ENCODE measurements around the gene LRP6. TPM values are rescaled to one million over a fixed set of nuclear protein-coding genes. Genes with fewer than 3 reads are reported as not detected.

The LRP6 gene
- total RNA-seq, 1 experiment from 2014 or later, result 22.0 TPM

GRCh38 chr12:12305568-12306300, 38.9 kb upstream of the LRP6 start:
- Histone ChIP-seq H3K27ac (ENCODE audit: low read length) (no peak overlapping the region), H3K27me3 (ENCODE audit: control insufficient read depth, insufficient read depth, low read length) (no peaks in the 10 kb centered on the region), H3K9me3 (ENCODE audit: control insufficient read depth, insufficient read depth, low read depth, low read length) (no peaks in the 10 kb centered on the region), H3K4me3 (ENCODE audit: low read depth in 2 of 2, low read length in 2 of 2) (no peak overlapping the region), H3K36me3 (ENCODE audit: control insufficient read depth, insufficient read depth, low read length) (no peaks in the 10 kb centered on the region), H3K4me1 (ENCODE audit: control insufficient read depth, insufficient read depth, low read length) (no peaks in the 10 kb centered on the region)
- in situ Hi-C loops (cut with HindIII; ENCODE audit: low pct_unique_long_range_greater_than_20kb, low sequenced_read_pairs), result no loop called here
- intact Hi-C loops (cut with micrococcal nuclease; ENCODE audit: unreplicated experiment), result no loop called here
- no peak for TF ChIP-seq POLR2AphosphoS5 (IDR thresholded peaks at IDR 0.05; ENCODE audit: low read depth, low read length)
- TF ChIP-seq, protein P1, sequence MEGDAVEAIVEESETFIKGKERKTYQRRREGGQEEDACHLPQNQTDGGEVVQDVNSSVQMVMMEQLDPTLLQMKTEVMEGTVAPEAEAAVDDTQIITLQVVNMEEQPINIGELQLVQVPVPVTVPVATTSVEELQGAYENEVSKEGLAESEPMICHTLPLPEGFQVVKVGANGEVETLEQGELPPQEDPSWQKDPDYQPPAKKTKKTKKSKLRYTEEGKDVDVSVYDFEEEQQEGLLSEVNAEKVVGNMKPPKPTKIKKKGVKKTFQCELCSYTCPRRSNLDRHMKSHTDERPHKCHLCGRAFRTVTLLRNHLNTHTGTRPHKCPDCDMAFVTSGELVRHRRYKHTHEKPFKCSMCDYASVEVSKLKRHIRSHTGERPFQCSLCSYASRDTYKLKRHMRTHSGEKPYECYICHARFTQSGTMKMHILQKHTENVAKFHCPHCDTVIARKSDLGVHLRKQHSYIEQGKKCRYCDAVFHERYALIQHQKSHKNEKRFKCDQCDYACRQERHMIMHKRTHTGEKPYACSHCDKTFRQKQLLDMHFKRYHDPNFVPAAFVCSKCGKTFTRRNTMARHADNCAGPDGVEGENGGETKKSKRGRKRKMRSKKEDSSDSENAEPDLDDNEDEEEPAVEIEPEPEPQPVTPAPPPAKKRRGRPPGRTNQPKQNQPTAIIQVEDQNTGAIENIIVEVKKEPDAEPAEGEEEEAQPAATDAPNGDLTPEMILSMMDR (IDR thresholded peaks at IDR 0.05), result no peak
- TF ChIP-seq SIN3A (IDR thresholded peaks at IDR 0.05; ENCODE audit: borderline replicate concordance, insufficient read depth, low read depth, low read length), result no peak
- no peak for TF ChIP-seq TCF7L2 (IDR thresholded peaks at IDR 0.05; ENCODE audit: low read depth, low read length)
- TF ChIP-seq, protein P2, sequence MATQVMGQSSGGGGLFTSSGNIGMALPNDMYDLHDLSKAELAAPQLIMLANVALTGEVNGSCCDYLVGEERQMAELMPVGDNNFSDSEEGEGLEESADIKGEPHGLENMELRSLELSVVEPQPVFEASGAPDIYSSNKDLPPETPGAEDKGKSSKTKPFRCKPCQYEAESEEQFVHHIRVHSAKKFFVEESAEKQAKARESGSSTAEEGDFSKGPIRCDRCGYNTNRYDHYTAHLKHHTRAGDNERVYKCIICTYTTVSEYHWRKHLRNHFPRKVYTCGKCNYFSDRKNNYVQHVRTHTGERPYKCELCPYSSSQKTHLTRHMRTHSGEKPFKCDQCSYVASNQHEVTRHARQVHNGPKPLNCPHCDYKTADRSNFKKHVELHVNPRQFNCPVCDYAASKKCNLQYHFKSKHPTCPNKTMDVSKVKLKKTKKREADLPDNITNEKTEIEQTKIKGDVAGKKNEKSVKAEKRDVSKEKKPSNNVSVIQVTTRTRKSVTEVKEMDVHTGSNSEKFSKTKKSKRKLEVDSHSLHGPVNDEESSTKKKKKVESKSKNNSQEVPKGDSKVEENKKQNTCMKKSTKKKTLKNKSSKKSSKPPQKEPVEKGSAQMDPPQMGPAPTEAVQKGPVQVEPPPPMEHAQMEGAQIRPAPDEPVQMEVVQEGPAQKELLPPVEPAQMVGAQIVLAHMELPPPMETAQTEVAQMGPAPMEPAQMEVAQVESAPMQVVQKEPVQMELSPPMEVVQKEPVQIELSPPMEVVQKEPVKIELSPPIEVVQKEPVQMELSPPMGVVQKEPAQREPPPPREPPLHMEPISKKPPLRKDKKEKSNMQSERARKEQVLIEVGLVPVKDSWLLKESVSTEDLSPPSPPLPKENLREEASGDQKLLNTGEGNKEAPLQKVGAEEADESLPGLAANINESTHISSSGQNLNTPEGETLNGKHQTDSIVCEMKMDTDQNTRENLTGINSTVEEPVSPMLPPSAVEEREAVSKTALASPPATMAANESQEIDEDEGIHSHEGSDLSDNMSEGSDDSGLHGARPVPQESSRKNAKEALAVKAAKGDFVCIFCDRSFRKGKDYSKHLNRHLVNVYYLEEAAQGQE (IDR thresholded peaks at IDR 0.05; ENCODE audit: insufficient read depth in 1 of 2, low read depth in 2 of 2, low read length in 1 of 2), result no peak
- no TSS peak for BruUV-seq (replicated peaks)
- CTCF ChIA-PET, result interaction anchor here (0.7 kb wide), 1 partner anchor 39 kb away, joined by 4 read pairs; the partner anchor contains the start of gene LRP6
- DNase-seq (ENCODE audit: low read depth, low spot score) (no peak), ATAC-seq (no peak)
- POLR2A ChIA-PET, result no interaction called here

DNA sequence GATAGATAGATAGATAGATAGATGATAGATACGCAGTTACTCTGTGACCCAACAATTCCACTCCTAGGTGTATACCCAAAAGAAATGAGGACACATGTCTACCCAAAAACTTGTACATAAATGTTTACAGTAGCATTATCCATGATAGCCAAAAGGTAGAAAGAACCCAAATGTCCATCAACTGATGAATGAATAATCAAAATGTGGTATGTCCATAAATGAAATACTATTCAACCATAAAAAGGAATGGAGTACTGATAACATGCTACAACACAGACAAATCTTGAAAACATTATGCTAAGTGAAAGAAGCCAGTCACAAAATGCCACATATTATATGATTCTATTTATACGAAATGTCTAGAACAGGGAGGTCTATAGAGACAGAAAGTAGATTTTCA, 36.1 kb upstream of the LRP6 start:
- Histone ChIP-seq H3K36me3 (ENCODE audit: control insufficient read depth, insufficient read depth, low read length) (no peaks in the 10 kb centered on the region), H3K27me3 (ENCODE audit: control insufficient read depth, insufficient read depth, low read length) (no peaks in the 10 kb centered on the region), H3K27ac (ENCODE audit: low read length) (no peak overlapping the region), H3K4me1 (ENCODE audit: control insufficient read depth, insufficient read depth, low read length) (no peaks in the 10 kb centered on the region), H3K4me3 (ENCODE audit: low read depth in 2 of 2, low read length in 2 of 2) (no peak overlapping the region), H3K9me3 (ENCODE audit: control insufficient read depth, insufficient read depth, low read depth, low read length) (no peaks in the 10 kb centered on the region)
- intact Hi-C loops (cut with micrococcal nuclease; ENCODE audit: unreplicated experiment) (no loop called here), in situ Hi-C loops (cut with HindIII; ENCODE audit: low pct_unique_long_range_greater_than_20kb, low sequenced_read_pairs) (no loop called here)
- no peak for ATAC-seq
- no peak for DNase-seq (ENCODE audit: low read depth, low spot score)
- BruUV-seq (replicated peaks), result no TSS peak
- TF ChIP-seq, protein P1 (IDR thresholded peaks at IDR 0.05), result no peak
- TF ChIP-seq, protein P2 (IDR thresholded peaks at IDR 0.05; ENCODE audit: insufficient read depth in 1 of 2, low read depth in 2 of 2, low read length in 1 of 2), result no peak
- no peak for TF ChIP-seq SIN3A (IDR thresholded peaks at IDR 0.05; ENCODE audit: borderline replicate concordance, insufficient read depth, low read depth, low read length)
- POLR2A ChIA-PET, result no interaction called here
- CTCF ChIA-PET, result no interaction called here

Data from Panc1 (cell line).